GM19395 (cell line): ENCODE results near the gene SRRM2.

ENCODE experiments used
- ATAC-seq: cut with Tn5 transposase; IDR thresholded peaks from one replicate; pipeline ENCODE4 v1.9.1; 2021; ENCODE audit warnings: mild to moderate bottlenecking, moderate library complexity; ENCODE audit not compliant: unreplicated experiment

SRRM2 gene

DNA sequence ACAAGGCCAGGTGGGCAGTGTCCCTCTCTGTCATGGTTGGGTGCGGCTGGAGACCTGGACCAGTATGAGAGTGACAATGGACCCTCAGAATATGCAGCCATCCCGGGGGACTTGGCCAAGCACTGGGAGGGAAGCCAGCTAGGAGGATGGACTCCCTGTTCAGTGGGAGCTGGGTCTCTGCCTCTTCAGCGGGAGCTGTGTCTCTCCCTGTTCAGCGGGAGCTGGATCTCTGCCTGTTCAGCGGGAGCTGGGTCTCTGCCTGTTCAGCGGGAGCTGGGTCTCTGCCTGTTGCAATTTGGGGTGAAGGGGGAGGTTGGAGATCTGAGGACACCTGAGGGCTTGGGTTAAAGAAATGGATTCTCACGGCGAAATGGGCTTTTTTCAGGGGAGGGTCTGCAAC lies 38.7 kb downstream of the SRRM2 start:
- ATAC-seq: no peak

DNA sequence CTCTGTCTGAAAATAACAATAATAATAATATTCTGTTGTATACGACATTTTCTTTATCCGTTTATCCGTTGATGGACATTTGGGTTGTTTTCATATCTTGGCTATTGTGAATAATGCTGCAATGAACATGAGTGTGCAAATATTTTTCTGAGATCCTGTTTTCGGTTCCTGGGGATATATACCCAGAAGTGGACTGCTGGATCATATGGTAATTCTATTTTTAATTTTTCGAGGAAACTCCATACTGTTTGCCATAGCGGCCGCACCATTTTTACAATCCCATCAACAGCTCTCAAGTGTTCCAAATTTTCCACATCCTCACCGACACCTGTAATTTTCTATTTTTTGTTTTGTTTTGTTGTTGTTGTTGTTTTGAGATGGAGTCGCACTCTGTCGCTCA lies 40.5 kb downstream of the SRRM2 start:
- ATAC-seq: no peak

- ATAC-seq: no peak
These were observed 43.1 kb downstream of the SRRM2 start for GRCh38 chr16:2795395-2796143.

GRCh38 chr16:2798723-2799204 lies 46.3 kb downstream of the SRRM2 start:
- no peak for ATAC-seq

GRCh38 chr16:2799205-2799858 lies 46.9 kb downstream of the SRRM2 start:
- ATAC-seq: no peak

DNA sequence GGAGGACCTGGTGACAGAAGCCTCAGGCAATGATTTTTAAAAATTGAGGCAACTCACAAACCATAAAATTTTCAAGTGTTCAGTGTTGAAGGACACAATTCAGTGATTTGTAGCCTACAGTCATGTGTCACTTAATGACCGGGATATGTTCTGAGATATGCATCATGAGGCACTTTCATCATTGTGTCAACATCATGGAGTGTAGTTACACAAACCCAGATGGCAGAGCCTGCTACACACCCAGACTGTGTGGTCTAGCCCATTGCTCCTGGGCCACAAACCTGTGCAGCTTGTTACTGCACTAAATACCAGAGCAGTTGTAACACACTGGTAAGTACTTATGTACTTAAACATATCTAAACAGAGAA lies 47.4 kb downstream of the SRRM2 start:
- ATAC-seq: no peak

DNA sequence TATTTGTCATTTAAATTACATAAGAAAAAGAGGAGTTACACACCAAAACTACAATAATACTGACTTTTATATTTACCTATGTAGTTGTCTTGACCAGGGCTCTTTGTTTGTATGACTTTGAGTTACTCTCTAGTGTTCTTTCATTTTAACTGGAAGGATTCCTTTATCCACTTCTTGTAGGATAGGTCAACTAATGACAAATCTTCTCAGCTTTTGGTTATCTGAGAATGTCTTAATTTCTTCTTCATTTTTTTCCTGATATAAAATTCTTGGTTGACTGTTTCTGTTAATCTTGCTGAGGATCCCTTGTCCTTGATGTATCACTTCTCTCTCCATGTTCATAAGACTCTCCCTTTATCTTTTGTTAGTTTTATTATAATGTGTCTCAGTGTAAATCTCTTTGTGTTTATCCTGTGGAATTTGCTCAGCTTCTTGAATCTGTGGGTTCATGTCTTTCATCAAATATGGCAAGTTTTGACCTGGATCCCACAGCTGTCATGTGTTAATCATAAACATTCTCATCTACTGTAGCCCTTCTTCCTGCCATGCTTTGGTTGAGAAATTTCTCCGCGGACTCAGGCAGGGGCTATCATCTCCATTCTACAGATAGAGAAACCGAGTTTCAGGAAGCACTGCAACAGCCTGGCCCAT lies 51.2 kb downstream of the SRRM2 start:
- no peak for ATAC-seq

- no peak for ATAC-seq
These were observed 52.3 kb downstream of the SRRM2 start for GRCh38 chr16:2804728-2805127.

DNA sequence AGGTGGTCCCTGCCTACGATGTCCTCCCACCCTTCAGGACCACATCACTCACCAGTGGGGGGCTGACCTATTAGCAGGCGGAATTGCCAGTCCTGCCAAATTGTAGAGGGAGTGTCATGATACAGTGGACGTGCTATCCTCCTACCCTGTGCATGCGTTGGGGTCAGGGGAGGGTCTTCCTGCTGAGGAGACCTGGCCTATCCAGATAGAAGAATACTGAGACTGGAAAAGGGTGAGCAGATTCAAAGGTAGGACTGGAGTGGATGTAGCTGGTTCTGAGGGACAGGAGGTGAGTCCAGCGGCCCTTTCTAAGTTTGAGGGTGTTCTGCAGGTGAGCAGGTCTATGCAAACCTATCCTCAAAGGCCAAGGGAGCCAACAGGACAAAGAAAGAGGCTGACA lies 53.8 kb downstream of the SRRM2 start:
- ATAC-seq: no peak

GRCh38 chr16:2808181-2808580 lies 55.7 kb downstream of the SRRM2 start:
- no peak for ATAC-seq

GRCh38 chr16:2809149-2809760 lies 56.8 kb downstream of the SRRM2 start:
- ATAC-seq: no peak

GRCh38 chr16:2810651-2811050 lies 58.2 kb downstream of the SRRM2 start:
- ATAC-seq: no peak

DNA sequence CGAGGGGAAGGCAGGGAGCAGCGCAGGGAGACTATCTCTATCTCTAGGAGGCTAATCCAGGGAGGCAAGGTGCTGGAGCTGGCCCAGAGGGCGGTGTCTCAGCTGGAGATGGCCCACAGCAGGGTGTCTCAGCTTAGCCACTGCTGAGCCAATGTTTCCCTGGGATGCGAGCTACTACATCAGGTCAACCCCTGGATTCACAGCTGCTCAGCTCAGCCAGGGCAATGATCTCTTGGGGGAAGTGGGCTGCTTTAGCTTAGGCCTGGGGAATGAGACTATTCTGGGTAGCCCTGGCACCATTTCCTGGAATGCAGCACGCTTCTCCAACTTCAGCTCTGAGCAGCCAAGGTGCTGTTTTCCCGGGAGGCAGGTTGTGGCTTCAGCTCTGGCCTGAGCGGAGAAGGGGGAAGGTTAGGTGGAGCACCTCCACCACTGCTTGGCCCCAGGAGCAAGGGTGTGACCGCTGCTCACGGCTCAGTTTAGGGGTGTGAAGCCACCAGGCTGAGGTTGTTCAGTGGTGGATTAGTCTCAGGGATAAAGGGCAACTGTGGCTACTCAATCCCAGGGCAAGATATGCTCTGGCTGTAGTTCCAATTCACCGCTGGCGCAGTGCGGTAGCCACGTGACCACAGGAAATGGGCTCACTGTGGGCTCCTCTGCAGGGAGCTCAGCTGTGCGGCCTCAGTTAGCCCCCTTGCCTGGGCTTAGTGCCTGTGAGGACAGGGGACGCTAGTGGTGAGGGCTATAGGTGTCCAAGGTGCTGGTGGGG lies 59.4 kb downstream of the SRRM2 start:
- ATAC-seq: no peak

DNA sequence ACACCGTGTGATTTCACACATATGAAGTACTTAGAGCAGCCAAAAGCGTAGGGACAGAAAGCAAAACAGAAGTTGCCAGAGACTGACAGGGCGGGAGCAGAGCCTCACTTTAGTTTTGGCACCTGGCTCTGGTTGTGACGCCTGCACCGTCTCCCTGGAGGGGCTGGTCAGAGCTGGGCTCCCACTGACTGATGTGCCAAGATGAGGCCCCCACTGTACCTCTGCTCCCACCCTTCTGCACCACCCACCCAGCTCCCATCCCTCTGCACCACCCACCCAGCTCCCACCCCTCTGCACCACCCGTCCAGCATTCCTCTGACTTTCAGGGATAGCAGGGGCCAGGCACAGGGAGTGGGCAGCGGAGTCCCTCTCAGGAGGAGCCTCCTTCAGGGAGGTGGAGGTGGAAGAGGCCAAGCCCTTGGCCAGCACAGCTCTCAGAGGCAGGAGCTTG lies 61.4 kb downstream of the SRRM2 start:
- no peak for ATAC-seq

DNA sequence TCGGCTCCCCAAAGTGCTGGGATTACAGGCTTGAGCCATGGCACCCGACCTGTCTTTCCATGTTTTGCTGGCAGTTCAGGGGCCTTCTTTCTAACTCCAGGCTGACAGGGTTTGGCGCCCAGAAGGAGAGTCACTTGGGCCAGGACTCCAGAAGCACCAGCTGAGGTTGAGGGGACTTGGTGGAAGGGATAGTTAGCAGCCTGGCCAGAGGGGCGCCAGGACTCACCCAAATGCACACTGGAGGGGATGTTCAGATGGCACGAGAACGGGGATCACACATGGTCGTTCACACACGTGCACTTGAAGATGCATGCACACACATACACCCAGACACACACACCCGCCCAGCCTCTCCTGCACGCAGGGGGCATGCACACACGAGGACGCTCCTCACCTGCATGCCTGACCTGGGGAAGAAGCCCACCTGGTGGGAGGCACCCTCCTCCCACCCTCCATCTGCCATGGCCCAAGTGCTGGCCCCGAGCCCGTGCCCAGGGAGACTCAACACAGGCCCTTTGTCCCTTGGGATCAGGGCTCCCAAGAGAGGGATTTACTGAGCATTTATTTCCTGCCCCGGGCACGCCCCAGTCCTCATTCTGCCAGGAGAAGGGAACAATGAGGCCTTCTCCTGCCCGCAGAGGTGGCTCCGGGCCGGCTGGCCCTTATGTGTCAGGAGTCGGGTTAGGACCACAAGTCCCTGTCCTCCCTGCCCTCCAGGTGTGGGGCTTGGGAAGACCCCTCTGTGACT lies 62.3 kb downstream of the SRRM2 start:
- no peak for ATAC-seq

DNA sequence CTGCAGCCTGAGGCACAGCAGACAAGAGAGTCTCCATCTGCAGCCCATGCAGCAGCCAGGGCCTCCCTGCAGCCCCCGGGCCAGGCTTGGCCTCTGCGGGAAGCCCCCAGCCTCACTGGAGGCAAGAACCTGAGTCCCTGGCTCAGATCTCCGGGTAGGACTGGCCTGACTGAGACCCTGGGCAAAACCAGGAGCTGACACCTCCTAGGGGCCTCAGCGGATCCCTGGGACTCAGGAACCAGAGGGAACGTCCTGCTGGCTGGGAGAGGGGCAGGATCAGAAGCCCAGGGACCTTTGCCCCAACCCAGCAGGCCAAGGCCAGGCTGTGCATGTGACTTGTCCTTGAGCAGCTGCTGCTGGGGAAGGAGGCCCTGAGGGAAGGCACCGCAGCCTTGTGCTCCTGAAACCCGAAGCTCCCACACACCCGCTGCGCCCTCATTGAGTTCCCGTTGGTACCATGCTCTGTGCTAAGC lies 62.9 kb downstream of the SRRM2 start:
- ATAC-seq: no peak

GRCh38 chr16:2816751-2817339 lies 64.4 kb downstream of the SRRM2 start, which contains the start of gene PRSS21:
Gene PRSS21, plus strand, starts transcription at chr16:2817237. Its CDS starts 32 bp downstream, at chr16:2817269.
- ATAC-seq: no peak

- ATAC-seq: no peak
These were observed 65.2 kb downstream of the SRRM2 start for GRCh38 chr16:2817340-2818271.
